Right lobe of liver (tissue), 6 donors: ENCODE measurements around the gene KCNQ2. TPM values are rescaled to one million over a fixed set of nuclear protein-coding genes. Genes with fewer than 3 reads are reported as not detected.

ENCODE experiments used
- ATAC-seq, 4 donors: fragments of 200-7000 bp; cut with Tn5 transposase; one replicate each; pipeline ENCODE4 v1.9.1; 2020; ENCODE audit warnings: mild to moderate bottlenecking in 4 of 4, moderate library complexity in 4 of 4
- DNase-seq, 3 donors: peaks; one replicate each; pipeline ENCODE4 v3.0.0-alpha.2; 2020
- H3K27ac ChIP-seq, 3 donors: fragments of 200-600 bp; one replicate each; pipeline ENCODE4 v1.8.0; 2022
- H3K27me3 ChIP-seq, 2 donors: fragments of 200-600 bp; one replicate each; pipeline ENCODE4 v1.8.0; 2022
- H3K36me3 ChIP-seq, 4 donors: fragments of 200-600 bp; sonication (generic) in 1 of 4; one replicate each; pipeline versions ENCODE4 v1.5.1 to v1.8.0; 2017 to 2022; ENCODE audit warnings: control low read depth in 1 of 4
- H3K4me1 ChIP-seq, 4 donors: fragments of 200-600 bp; sonication (generic) in 1 of 4; one replicate each; pipeline versions ENCODE4 v1.5.1 to v1.8.0; 2017 to 2022; ENCODE audit warnings: control low read depth in 1 of 4
- H3K4me3 ChIP-seq, 3 donors: fragments of 200-600 bp; one replicate each; pipeline ENCODE4 v1.8.0; 2022
- H3K9me3 ChIP-seq, 4 donors: fragments of 200-600 bp; sonication (generic) in 1 of 4; one replicate each; pipeline versions ENCODE4 v1.5.1 to v1.8.0; 2017 to 2022; ENCODE audit warnings: control low read depth in 1 of 4
- CTCF ChIP-seq, 4 donors: fragments of 200-600 bp in 3 of 4; fragments of 450-650 bp in 1 of 4; IDR thresholded peaks; one replicate each; pipeline versions ENCODE4 v1.5.1 to v1.8.0; 2016 to 2022; ENCODE audit warnings: antibody characterized with exemption in 4 of 4, mild to moderate bottlenecking in 2 of 4
- POLR2A ChIP-seq: fragments of 450-650 bp; IDR thresholded peaks from one replicate; pipeline ENCODE4 v1.6.1; 2017; ENCODE audit warnings: antibody characterized with exemption, mild to moderate bottlenecking
- WGBS: methylation state at CpG from one replicate; pipeline ENCODE4 v1.1.6; 2018; ENCODE audit warnings: low coverage, low lambda C conversion rate; ENCODE audit not compliant: insufficient coverage; ENCODE audit errors: missing lambda C conversion rate; 5-methylcytosine and 5-hydroxymethylcytosine counted together
- intact Hi-C, 2 donors: fragments of 100-400 bp; cut with DNase I; formaldehyde crosslinking; loops; one replicate each; pipeline versions ENCODE4 v1.11.2 to v1.14.1; 2022
- total RNA-seq, 6 experiments: library from RNA; depleted of rRNA in 2 of 6; stranded (reverse); fragments of >200 nt in 2 of 6; fragmentation: NEBNext Ultra II Directional in 3 of 6; extraction: Animal tissue kit (Norgen Biotek cat#: 25700) in 3 of 6; gene quantifications; one replicate each; pipeline versions ENCODE4 v1.1.0 to v1.2.4, GENCODE V29; 2016 to 2023
- donor health status: DM: no; HTN: yes; CAD: no.
- donor health status: DM: no; HTN: no; CAD: no.
- donor health status: DM: no; HTN: no; CAD: no.
- donor health status: DM: no; HTN: yes; CAD: no.
- donor health status: DM: no; HTN: yes; CAD: no.

The KCNQ2 gene
- total RNA-seq, 6 experiments from 2014 or later, result not detected

DNA sequence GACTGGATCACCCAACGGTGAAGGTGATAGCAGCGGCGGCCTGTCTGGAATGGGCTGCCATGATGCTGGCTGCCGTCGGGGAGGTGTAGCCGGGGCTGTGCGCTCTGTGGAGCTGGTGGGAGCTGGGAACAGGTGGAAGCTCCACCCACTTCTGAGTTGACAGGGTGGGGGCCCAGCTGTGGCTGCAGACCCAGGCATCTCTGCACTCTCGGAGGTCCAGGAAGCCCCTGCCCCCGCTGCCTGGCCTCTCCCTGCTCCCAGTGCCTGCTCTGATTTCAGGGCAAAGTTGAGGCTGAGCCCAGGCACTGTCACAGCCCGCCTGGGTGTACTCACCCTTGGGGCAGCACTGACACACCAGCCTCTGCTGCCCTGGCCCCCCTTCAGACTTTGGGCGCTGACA is 93.2 kb downstream of the KCNQ2 start:
- no peak for ATAC-seq
- 56% methylated on average over 3 of the region's 11 CpGs for WGBS
- H3K36me3 ChIP-seq, result no peaks in the 10 kb centered on the region
- H3K27ac ChIP-seq, result no peak overlapping the region
- H3K4me3 ChIP-seq, result no peak overlapping the region
- no peak for DNase-seq
- no peaks in the 10 kb centered on the region for H3K4me1 ChIP-seq
- no peaks in the 10 kb centered on the region for H3K27me3 ChIP-seq
- TF ChIP-seq CTCF (IDR thresholded peaks at IDR 0.05) (no peak), POLR2A (no peak)
- intact Hi-C loops, result no loop called here
- no peaks in the 10 kb centered on the region for H3K9me3 ChIP-seq

GRCh38 chr20:63378626-63379025 is 93.8 kb downstream of the KCNQ2 start:
- H3K27me3 ChIP-seq, result no peaks in the 10 kb centered on the region
- no peaks in the 10 kb centered on the region for H3K4me1 ChIP-seq
- intact Hi-C loops, result no loop called here
- 26% methylated on average over 6 of the region's 12 CpGs for WGBS
- TF ChIP-seq POLR2A, result no peak
- no peak for TF ChIP-seq CTCF (IDR thresholded peaks at IDR 0.05)
- H3K36me3 ChIP-seq, result no peaks in the 10 kb centered on the region
- no peaks in the 10 kb centered on the region for H3K9me3 ChIP-seq
- DNase-seq, result no peak
- H3K27ac ChIP-seq, result no peak overlapping the region
- no peak overlapping the region for H3K4me3 ChIP-seq
- ATAC-seq, result no peak

DNA sequence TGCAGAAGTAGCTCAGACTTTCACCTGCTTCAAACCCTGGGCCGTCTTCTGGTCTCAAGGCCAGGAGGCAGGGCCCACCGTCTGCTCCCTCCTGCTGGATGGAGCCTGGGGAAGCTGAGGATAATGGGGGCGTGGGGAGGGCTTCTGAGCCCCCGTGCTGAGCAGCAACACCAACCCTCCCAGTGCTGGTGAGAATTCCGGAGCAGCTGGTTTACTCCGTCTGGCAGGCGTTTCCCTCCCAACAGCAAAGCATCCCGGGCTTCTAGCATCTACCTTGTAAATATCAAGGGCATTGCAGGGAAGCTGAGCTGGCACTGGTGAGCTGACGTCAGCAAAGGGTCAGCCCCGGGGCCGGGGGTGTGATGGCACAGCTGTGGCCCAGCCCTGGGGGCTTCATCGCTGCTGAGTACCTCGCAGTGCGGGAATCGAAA is 94.5 kb downstream of the KCNQ2 start:
- WGBS, result 67% methylated on average over 3 of the region's 15 CpGs
- intact Hi-C loops, result no loop called here
- H3K27me3 ChIP-seq, result no peaks in the 10 kb centered on the region
- H3K9me3 ChIP-seq, result no peaks in the 10 kb centered on the region
- ATAC-seq (no peak), DNase-seq (no peak)
- H3K27ac ChIP-seq, result no peak overlapping the region
- TF ChIP-seq POLR2A (no peak), CTCF (IDR thresholded peaks at IDR 0.05) (no peak)
- H3K4me3 ChIP-seq, result no peak overlapping the region
- H3K36me3 ChIP-seq, result no peaks in the 10 kb centered on the region
- no peaks in the 10 kb centered on the region for H3K4me1 ChIP-seq

GRCh38 chr20:63377256-63377941 is 95.1 kb downstream of the KCNQ2 start:
- intact Hi-C loops, result no loop called here
- Histone ChIP-seq H3K9me3 (no peaks in the 10 kb centered on the region), H3K4me3 (no peak overlapping the region), H3K4me1 (no peaks in the 10 kb centered on the region), H3K36me3 (no peaks in the 10 kb centered on the region), H3K27me3 (no peaks in the 10 kb centered on the region), H3K27ac (no peak overlapping the region)
- TF ChIP-seq CTCF (IDR thresholded peaks at IDR 0.05) (no peak), POLR2A (no peak)
- DNase-seq (no peak), ATAC-seq (no peak)
- 29% methylated on average over 10 of the region's 32 CpGs for WGBS
